Measurements from ENCODE around the gene DNAI1.

- TF ChIP-seq CTCF (IDR thresholded peaks at IDR 0.05 in 8 of 11, conservative IDR thresholded peaks at IDR 0.05 in 3 of 11) (peak; percentile 52 to 86 (median 79)), POLR2AphosphoS5 (IDR thresholded peaks at IDR 0.05) (no peak)
These were observed 21.3 kb upstream of the DNAI1 start for GRCh38 chr9:34437006-34437925.
